DMS79 (cell line): ENCODE data around the gene KLC1.

Experiments used
- DNase-seq: peaks from one replicate; lab custom pipeline; 2025; lab: John Stamatoyannopoulos, UW

The KLC1 gene

GRCh38 chr14:103735815-103736545 lies 107.0 kb downstream of the KLC1 start:
- no peak for DNase-seq

- no peak for DNase-seq
These were observed 107.8 kb downstream of the KLC1 start for GRCh38 chr14:103736546-103737431.

GRCh38 chr14:103737432-103738045 lies 108.5 kb downstream of the KLC1 start:
- DNase-seq, result no peak

GRCh38 chr14:103738166-103738565 lies 109.2 kb downstream of the KLC1 start:
- no peak for DNase-seq

- DNase-seq, result no peak
These were observed 109.9 kb downstream of the KLC1 start for GRCh38 chr14:103738701-103739451.

GRCh38 chr14:103739466-103739792 lies 110.4 kb downstream of the KLC1 start:
- DNase-seq, result no peak

GRCh38 chr14:103739793-103740501 lies 110.9 kb downstream of the KLC1 start:
- DNase-seq, result no peak

GRCh38 chr14:103740991-103741689 lies 112.1 kb downstream of the KLC1 start:
- no peak for DNase-seq

GRCh38 chr14:103741876-103742275 lies 112.9 kb downstream of the KLC1 start:
- DNase-seq, result no peak

- DNase-seq, result no peak
These were observed 113.7 kb downstream of the KLC1 start for GRCh38 chr14:103742499-103743255.

GRCh38 chr14:103743691-103744090 lies 114.7 kb downstream of the KLC1 start:
- DNase-seq, result no peak

GRCh38 chr14:103744621-103745395 lies 115.8 kb downstream of the KLC1 start:
- DNase-seq, result no peak

GRCh38 chr14:103745424-103745823 lies 116.4 kb downstream of the KLC1 start:
- DNase-seq, result no peak

- DNase-seq, result no peak
These were observed 117.7 kb downstream of the KLC1 start for GRCh38 chr14:103746701-103747100.

- no peak for DNase-seq
These were observed 119.5 kb downstream of the KLC1 start for GRCh38 chr14:103748534-103748857.

- DNase-seq, result no peak
These were observed 120.4 kb downstream of the KLC1 start for GRCh38 chr14:103749452-103749851.

- DNase-seq, result no peak
These were observed 120.8 kb downstream of the KLC1 start for GRCh38 chr14:103749860-103750259.
